Caki2 (cell line): Measurements from ENCODE around the gene TYW1. TPM values are rescaled to one million over a fixed set of nuclear protein-coding genes. Genes with fewer than 3 reads are reported as not detected.
"Not testable (repeated sequence)": the region's sequence is repeated elsewhere in the genome, so short reads cannot be mapped to it uniquely, and the experiment has no call there.

ENCODE experiments used
- DNase-seq: peaks from one replicate; pipeline ENCODE4 v3.0.0-alpha.2; 2015; ENCODE audit warnings: low read depth
- in situ Hi-C: cut with HindIII; loops from 2 replicates; pipeline ENCODE4 v1.10.0; 2016; ENCODE audit warnings: low sequenced_read_pairs, low pct_unique_long_range_greater_than_20kb, mixed read lengths
- total RNA-seq: library from RNA; depleted of rRNA; stranded (reverse); fragments of >200 nt; shearing (Covaris generic); gene quantifications from 2 replicates; pipeline ENCODE4 v1.2.3, GENCODE V29; 2014; ENCODE audit warnings: low replicate concordance

TYW1 gene
- total RNA-seq, 1 experiment from 2014 or later = 20.3 TPM

DNA sequence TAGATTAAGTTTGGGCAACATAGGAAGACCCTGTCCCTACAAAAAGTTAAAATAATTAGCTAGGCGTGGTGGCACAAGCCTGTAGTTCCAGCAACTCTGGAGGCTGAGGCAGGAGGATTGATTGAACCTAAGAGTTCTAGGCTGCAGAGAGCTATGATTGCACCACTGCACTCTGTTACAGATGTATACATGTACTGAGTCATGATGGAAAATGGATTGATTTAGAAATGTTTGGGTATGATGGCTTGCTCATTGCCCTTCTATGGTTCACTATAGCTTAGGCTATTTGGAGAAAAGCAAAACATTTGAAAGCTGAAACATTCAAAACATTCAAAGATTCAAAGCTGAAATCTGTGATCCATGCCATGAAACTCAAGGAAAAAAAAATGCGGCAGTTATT is 17.6 kb upstream of the TYW1 start:
- DNase-seq, in situ Hi-C loops: not testable (repeated sequence)

DNA sequence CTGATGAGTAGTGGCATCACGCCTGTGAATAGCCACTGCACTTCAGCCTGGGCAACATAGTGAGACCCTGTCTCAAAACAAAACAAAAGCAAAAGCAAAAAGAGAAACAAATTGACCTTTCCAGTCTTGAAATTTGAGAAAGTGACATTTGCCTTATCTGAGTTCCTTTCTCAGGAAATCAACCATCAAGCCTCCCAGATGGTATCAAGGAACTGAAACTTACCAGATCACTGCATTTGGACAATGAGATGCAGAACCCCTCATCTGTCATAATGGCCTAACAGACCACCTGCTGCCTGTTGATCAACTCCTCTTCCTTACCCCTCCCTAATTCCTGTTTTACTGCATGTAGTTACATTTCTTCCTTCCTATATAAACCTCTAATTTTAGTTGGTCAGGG is 16.3 kb upstream of the TYW1 start:
- in situ Hi-C loops = not testable (repeated sequence)

DNA sequence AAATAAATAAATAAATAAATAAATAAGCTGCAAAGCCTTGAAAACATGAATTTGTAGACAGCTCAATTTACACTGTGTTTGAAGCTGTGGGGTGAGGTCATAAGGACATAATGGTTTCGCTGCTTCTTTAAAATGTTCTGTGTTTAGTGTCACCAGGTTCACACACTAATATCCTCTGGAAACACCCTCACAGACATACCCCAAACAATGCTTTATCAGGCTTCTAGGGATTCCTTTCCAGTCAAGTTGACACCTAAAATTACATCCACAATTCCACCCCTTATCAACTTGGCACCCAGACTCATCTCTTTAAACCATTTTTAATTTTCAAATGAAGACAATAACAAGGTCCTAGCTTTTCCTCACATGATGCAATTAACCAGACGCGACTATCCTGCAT is 7.1 kb upstream of the TYW1 start:
- in situ Hi-C loops, DNase-seq: not testable (repeated sequence)

More for the DNA sequence above, 16.3 kb upstream of the TYW1 start:
- not testable (repeated sequence) for DNase-seq

DNA sequence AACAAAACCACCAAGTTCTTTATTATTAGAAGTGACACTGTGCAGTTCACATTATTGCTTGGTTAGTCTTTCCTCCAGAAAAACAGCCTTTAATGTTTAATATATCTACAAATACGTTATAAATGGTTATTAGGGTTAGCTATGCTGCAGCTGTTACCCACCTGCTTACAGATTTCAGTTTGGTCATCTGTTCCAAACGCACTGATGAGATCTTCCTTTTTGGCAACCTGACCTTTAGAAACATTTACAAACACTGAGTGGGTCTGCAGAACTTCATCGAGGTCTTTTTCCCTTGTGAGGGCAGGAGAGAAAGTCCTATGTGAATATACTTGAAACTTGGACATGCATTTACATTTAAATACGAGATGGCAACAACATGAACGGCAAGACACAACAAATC is 2.6 kb upstream of the TYW1 start:
- in situ Hi-C loops, DNase-seq: not testable (repeated sequence)

DNA sequence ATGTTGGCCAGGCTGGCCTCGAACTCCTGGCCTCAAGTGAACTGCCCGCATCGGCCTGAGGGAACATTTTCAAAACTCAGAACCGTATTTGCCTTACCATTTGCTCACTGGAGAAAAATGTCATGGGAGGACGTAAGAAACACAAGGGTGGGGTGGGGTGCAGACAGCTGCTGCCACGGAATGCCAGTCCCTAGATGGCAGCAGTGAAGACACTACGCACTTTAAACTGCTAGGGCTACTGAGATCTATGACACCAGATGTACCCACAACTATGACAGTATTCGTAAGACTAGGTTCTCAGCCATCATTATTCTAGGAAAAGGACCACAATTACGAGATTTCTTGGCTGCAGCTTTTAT is 2.0 kb upstream of the TYW1 start:
- in situ Hi-C loops = not testable (repeated sequence)
- peak; percentile 84 for DNase-seq

DNA sequence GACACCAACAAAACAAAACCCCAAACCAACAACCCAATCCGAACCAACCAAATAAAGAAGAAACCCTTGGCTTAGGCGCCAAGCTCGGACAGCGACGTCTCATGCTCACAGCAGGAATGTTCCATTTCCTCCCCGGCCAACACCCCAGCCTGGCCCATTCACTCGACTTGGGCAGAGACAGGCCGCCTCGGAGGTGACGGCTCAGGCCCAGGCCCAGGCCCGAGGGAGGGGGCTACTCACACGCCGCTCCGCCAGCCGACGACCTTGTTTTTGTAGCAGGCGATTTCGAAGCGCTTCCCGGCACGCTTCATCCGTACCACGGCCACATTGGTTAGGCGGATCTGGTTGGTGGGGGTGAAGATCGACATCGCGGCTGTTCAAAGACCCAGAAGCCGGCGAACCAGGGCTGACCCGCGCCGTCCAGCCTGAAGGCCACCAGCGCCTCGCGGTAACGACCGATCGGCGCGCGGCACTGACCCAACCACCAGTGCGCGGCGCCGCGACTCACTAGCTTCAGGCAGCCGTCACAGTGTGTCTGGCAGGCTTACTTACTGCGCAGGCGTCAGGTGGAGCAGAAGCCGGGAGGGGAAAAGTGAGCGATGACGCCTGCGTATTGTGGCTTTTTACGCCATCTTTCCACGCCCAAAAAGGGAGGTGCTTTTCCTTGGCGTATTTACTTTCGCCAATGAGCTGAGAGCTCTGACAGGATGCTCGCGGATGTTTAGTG is 1.4 kb upstream of the TYW1 start, which contains the start of gene SBDS:
SBDS (minus strand) TSS at position 537 of the 727 bp plus-strand sequence; CDS start at position 368, 169 bp downstream.
- in situ Hi-C loops = not testable (repeated sequence)
- peak; percentile 98 for DNase-seq

DNA sequence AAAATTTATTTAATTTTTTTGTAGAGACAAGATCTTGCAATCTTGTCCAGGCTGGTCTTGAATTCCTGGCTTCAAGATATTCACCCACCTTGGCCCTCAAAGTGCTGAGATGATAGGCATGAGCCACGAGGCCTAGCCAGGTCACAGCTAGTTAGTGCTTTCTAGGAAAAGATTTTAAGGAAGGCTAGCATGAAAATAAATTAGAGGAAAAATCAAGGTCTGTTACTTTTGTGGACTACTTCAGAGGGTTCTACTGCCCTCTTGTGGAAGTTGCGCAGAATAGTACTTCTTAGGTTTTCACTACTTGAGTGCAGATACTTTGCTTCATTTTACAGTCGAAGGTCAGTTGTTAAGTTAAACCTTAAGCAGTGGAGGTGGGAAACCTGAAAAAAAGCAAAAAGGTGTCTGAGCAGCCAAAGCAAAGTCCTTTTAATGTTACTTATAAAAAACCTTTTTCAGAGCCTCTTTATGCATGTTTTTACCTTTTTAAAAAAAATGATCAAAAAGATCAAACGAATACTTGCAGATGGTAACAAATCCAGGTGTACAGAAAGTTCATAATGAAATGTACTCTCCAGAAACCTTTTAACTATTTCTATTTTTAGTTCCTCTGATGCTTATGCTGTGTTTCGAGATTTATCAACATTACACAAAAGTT is 4.1 kb downstream of the TYW1 start:
- peak; percentile 19 for DNase-seq
- in situ Hi-C loops = not testable (repeated sequence)

DNA sequence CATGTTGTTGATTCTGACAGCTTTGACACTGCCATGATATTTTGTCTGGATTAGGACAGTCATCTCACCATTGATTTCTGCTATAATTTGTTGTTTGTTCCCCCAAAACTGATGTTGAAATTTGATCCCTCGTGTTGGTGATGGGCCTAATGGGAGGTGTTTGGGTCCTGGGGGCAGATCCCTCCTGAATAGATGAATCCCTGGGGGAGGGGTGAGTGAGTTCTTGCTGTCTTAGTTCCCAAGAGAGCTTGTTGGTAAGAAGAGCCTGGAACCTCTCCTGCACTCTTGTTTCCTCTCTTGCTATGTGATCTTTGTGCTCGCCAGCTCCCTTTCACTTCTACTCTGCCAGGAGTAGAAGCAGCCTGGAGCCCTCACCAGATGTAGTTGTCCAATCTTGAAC is 7.5 kb downstream of the TYW1 start:
- in situ Hi-C loops, DNase-seq: not testable (repeated sequence)

DNA sequence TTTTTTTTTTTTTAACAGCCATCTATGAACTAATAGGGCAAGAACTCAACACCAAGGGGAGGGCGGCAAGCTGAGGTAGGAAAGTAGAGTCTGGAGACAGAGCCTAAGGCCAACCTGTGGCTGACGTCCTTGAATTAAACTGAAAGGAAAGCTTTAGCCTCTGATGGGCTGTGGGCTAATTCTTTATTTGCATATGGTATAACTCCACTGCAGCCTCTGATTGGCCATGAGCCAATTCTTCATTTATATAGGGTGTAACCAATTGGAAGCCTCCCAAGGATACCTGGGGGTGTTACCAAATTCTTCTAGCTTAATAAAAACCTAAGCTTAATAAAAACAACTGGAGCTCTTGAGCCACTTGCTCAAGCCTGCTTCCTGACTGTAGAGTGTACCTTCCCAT is 10.3 kb downstream of the TYW1 start:
- in situ Hi-C loops = no loop called here
- DNase-seq = peak; percentile 17

DNA sequence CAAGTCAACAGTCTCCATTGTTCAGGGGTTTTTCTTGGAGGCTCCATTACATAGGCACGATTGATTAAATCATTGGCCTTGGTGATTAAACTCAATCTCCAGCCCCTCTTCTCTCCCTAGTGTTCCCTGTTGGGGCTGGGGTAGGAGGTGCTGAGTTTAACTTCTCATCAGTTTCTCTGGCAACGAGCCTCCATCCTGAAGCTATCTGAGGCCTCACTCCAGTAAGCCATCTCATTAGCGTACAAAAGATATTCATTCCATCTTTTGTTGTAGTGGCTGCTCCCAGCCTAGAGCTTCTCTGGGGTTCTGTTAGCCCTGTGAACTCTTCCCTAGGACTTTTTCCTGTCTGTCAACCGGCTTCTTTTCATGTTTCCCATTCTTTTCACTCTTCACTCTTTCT is 11.6 kb downstream of the TYW1 start:
- in situ Hi-C loops = no loop called here
- no peak for DNase-seq

DNA sequence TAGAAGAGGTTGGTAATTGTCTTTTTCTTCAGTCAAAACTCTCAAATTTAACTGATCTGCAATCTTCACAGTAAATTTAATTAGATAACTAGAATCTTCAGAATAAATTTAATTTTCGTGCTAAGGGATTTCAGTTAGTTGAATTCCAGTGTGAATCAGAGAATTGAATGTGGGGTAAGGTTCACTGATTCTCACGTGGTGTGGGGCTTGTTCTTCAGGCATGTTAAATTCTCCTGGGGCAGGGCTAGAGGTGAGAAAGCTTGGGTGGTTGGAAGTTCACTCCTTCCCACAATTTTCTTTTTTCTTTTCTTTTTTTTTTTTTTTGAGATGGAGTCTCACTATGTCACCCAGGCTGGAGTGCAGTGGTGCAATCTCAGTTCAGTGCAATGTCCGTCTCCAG is 13.0 kb downstream of the TYW1 start:
- in situ Hi-C loops, DNase-seq: not testable (repeated sequence)

DNA sequence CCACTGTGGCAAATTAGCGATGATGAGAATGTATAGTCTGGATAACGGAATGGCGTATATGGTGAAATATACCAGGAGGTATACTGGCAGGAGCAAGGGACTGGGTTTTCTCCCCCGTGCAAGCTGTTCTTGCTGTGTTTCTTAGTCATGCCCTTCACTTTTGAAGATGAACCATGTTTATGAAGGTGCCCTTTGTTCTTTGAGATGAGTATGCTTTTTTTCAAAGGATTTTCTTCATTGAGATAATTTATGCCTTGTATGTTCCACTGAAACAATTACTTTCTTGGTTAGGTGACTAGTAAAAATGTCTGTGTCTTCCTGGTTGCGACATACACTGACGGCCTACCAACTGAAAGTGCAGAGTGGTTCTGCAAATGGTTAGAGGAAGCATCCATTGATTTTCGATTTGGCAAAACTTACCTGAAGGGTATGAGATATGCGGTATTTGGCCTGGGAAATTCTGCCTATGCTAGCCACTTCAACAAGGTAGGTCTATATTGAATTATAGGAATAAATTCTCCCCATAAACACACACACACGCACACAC is 17.5 kb downstream of the TYW1 start:
- in situ Hi-C loops, DNase-seq: not testable (repeated sequence)

DNA sequence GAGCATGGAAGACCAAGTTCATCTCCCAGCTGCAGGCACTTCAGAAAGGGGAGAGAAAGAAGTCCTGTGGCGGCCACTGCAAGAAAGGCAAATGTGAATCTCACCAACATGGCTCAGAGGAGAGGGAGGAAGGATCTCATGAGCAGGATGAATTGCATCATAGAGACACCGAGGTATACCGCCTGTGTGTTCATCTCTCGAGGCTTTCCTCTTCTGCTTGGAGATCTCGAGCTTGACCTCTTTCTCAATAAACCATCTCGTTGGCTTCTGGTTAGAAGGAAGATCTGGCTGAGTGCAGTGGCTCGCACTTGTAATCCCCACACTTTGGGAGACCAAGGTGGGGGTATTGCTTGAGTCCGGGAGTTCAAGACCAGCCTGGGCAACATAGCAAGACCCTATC is 21.3 kb downstream of the TYW1 start:
- in situ Hi-C loops, DNase-seq: not testable (repeated sequence)

DNA sequence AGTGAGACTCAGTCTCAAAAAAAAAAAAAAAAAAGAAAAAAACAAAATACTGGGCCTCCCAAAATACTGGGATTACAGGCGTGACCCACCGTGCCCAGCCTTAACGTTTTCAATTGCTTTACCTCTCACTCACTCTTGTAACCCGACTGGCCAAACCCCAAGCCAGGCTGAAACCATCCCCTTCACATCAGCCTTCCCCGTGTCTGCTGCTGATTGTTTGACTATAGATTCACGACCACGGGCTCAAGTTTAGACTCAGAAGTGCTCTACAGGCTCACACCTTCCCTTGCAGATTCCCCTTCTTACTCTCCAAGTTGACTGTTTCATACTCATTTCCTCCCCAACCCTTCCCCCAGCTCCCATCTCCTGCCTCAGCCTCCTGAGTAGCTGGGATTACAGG is 22.3 kb downstream of the TYW1 start:
- in situ Hi-C loops = no loop called here
- no peak for DNase-seq

DNA sequence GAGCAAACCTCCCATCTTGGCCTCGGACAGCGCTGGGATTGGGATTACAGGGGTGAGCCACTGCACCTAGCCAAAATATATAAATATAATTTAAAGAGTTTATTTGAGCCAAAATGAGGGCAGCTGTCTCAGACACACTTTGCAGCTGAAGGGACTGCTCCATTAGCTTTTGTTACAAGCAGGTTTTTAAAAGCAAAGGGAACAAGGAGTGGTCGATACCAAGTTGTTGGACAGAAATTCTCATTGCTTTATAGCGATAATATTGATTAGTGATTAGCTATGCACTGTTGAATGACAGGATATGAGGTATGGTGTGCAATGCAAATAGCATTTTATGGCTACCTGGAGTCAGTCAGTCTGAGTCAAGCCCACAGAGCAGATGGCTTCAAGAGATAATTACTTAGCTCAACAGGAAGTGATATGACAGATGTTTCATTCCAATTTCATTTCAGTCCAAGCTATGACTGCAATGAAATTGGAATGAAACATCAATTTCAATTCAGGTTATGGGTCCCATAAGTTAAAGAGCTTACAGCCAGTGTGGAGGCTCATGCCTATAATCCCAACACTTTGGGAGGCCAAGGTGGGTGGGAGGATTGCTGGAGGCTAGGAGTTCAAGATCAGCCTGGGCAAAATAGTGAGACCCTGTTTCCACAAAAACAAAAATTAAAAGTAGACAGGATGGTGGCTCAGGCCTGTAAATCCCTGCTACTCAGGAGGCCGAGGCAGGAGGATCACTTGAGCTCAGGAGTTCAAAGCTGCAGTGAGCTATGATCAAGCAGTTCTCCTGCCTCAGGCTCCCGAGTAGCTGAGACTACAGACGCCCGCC is 23.1 kb downstream of the TYW1 start:
- DNase-seq = no peak
- in situ Hi-C loops = no loop called here

DNA sequence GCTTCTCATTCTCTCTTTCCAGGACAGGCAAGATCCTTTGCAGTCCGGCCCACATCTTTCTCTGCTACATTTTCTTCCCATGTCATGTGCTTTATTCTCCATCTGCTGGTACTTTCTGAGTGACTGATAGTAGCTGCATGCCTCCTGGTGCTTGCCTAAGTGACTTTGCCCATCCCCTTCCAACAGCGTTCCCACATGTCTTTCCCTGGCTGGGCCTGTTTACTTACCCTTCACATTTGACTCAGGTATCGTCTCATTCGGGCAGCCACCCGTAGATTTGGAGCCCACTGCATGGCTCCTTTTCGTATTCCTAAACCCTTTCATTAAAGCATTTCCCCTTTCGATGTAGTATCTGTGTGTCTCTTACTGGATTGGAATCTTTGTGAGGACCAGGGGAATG is 24.6 kb downstream of the TYW1 start:
- in situ Hi-C loops = no loop called here

DNA sequence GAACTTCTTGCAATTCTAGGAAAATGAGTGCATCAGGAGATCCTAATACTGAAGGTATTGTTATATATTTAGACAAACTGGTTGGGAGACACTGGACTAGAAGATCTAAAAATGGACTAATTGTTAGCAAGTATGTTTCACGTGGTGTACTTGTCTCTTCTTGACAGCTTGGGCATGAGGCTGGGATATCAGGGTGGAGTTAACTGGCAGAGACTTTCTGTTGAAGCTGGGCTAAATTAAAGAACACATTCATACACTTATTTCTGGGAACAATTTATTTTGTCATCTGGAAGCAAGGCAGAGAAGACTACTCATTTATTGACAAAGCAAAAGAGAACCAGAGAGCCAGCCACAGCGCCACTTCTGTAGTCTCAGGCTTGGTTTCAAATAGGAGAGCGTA is 25.9 kb downstream of the TYW1 start:
- DNase-seq = no peak
- in situ Hi-C loops = no loop called here

More for the DNA sequence above, 24.6 kb downstream of the TYW1 start:
- no peak for DNase-seq

DNA sequence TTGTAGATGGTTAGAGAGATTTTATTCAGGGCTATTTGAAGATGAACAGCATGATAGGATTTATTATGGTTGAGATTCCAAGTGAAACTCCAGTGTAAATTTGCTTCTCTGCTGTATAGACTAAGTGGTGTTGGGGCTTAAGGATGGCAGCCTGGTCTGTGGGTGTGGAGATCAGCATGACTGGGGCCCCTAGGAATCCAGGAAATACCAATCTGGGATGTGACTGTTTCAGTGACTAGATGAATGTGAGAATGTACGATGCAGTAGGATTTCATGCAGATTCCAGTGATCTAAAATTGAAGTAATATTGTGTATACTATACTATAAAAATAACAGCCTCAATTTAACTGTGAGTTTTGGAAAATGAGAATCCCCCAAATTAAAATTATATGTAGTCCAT is 28.8 kb downstream of the TYW1 start:
- DNase-seq, in situ Hi-C loops: not testable (repeated sequence)

DNA sequence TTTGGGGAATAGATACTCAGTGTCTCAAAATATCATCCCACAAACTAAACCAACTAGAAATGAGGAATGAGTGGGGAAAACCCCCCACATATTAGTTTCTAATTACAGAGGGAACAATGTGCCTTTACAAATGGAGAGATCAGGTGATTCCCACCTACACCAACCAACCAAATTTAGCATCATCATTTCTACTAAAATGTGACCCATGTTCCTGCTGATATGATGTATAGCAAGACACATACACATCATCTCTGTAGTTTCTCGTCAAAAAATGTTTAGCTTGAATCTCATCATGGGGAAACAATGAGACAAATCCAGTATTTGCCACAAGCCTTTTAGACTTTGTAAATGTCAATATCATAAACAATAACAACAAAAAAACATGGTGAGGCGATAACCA is 35.1 kb downstream of the TYW1 start:
- DNase-seq, in situ Hi-C loops: not testable (repeated sequence)
